Astrocyte (in vitro differentiated cells and primary cell): Measurements from ENCODE around the gene OFD1. TPM values are rescaled to one million over a fixed set of nuclear protein-coding genes. Genes with fewer than 3 reads are reported as not detected.

ENCODE experiments used
- DNase-seq: peaks from one replicate; pipeline ENCODE4 v3.0.0-alpha.2; 2010; ENCODE audit warnings: low read depth
- FAIRE-seq: peaks from 2 replicates; lab custom pipeline; 2011; peaks lifted over from hg19 to GRCh38; lab: Jason Lieb, UNC
- H2AFZ ChIP-seq: 2 replicates; pipeline ENCODE4 v1.6.0; 2012; ENCODE audit warnings: low read depth, low read length, inconsistent platforms
- H3K27ac ChIP-seq: 2 replicates; pipeline ENCODE4 v1.5.1; 2011; ENCODE audit warnings: low read depth, low read length, inconsistent platforms
- H3K27me3 ChIP-seq: 2 replicates; pipeline ENCODE4 v1.6.0; 2011; ENCODE audit warnings: low read length, inconsistent platforms; ENCODE audit not compliant: insufficient read depth
- H3K36me3 ChIP-seq: 2 replicates; pipeline ENCODE4 v1.5.1; 2011; ENCODE audit warnings: low read length, inconsistent platforms; ENCODE audit not compliant: insufficient read depth
- H3K4me1 ChIP-seq: 2 replicates; pipeline ENCODE4 v1.5.1; 2011; ENCODE audit warnings: low read length, inconsistent platforms; ENCODE audit not compliant: insufficient read depth
- H3K4me2 ChIP-seq: 2 replicates; pipeline ENCODE4 v1.6.0; 2012; ENCODE audit warnings: low read length, inconsistent platforms
- H3K4me3 ChIP-seq: 2 replicates; pipeline ENCODE4 v1.5.1; 2011; ENCODE audit warnings: low read depth, mild to moderate bottlenecking, low read length, inconsistent platforms; ENCODE audit not compliant: insufficient read depth
- H3K79me2 ChIP-seq: 2 replicates; pipeline ENCODE4 v1.6.0; 2012; ENCODE audit warnings: mild to moderate bottlenecking, low read length, inconsistent platforms; ENCODE audit not compliant: insufficient read depth
- H3K9ac ChIP-seq: 2 replicates; pipeline ENCODE4 v1.6.0; 2012; ENCODE audit warnings: mild to moderate bottlenecking, low read length, inconsistent platforms
- H3K9me3 ChIP-seq: 2 replicates; pipeline ENCODE4 v1.5.1; 2012; ENCODE audit warnings: low read depth, mild to moderate bottlenecking, low read length, inconsistent platforms; ENCODE audit not compliant: insufficient read depth
- H4K20me1 ChIP-seq: 2 replicates; pipeline ENCODE4 v1.6.0; 2012; ENCODE audit warnings: low read length, inconsistent platforms; ENCODE audit not compliant: insufficient read depth
- H3K27ac Mint-ChIP-seq: one replicate; pipeline ENCODE4 v1.8.0; 2021; ENCODE audit warnings: mild to moderate bottlenecking, mixed read lengths; ENCODE audit not compliant: unreplicated experiment
- H3K27me3 Mint-ChIP-seq: one replicate; pipeline ENCODE4 v1.8.0; 2021; ENCODE audit warnings: low read depth, mixed read lengths; ENCODE audit not compliant: unreplicated experiment
- H3K36me3 Mint-ChIP-seq: one replicate; pipeline ENCODE4 v1.8.0; 2021; ENCODE audit warnings: low read depth, mixed read lengths; ENCODE audit not compliant: unreplicated experiment
- H3K4me1 Mint-ChIP-seq: one replicate; pipeline ENCODE4 v1.8.0; 2021; ENCODE audit warnings: low read depth, mixed read lengths; ENCODE audit not compliant: unreplicated experiment
- H3K4me3 Mint-ChIP-seq: one replicate; pipeline ENCODE4 v1.8.0; 2021; ENCODE audit warnings: mild to moderate bottlenecking, moderate library complexity, mixed read lengths; ENCODE audit not compliant: unreplicated experiment
- H3K9me3 Mint-ChIP-seq: one replicate; pipeline ENCODE4 v1.8.0; 2021; ENCODE audit warnings: mild to moderate bottlenecking, mixed read lengths; ENCODE audit not compliant: unreplicated experiment
- CTCF ChIP-seq: IDR thresholded peaks from 2 replicates; pipeline ENCODE4 v1.5.1; 2011; ENCODE audit warnings: low read depth, mild to moderate bottlenecking, inconsistent platforms, low read length, moderate library complexity; ENCODE audit not compliant: insufficient read depth
- EZH2 ChIP-seq: IDR thresholded peaks from 2 replicates; pipeline ENCODE4 v1.6.1; 2012; ENCODE audit warnings: mild to moderate bottlenecking, low read length, inconsistent platforms; ENCODE audit not compliant: insufficient read depth
- total RNA-seq: library from RNA; stranded (reverse); gene quantifications from 2 replicates; pipeline ENCODE4 v1.2.1, GENCODE V29; 2021

OFD1 gene
- total RNA-seq, 1 donor from 2014 or later = 22.0 TPM

GRCh38 chrX:13700380-13700779 is 34.2 kb upstream of the OFD1 start:
- H3K9me3 ChIP-seq = no peaks in the 10 kb centered on the region
- no peak overlapping the region for H2AFZ ChIP-seq
- Mint-ChIP-seq H3K36me3 (peaks cover 2% of the 10 kb centered on the region), H3K27ac (no peak overlapping the region), H3K27me3 (no peaks in the 10 kb centered on the region), H3K4me1 (peaks cover 15% of the 10 kb centered on the region), H3K9me3 (no peaks in the 10 kb centered on the region), H3K4me3 (no peak overlapping the region)
- H3K79me2 ChIP-seq = peaks cover 87% of the 10 kb centered on the region
- peaks cover 42% of the 10 kb centered on the region for H4K20me1 ChIP-seq
- no peak overlapping the region for H3K27ac ChIP-seq
- TF ChIP-seq CTCF = no peak
- H3K4me2 ChIP-seq = no peak overlapping the region
- no peak overlapping the region for H3K4me3 ChIP-seq
- no peak overlapping the region for H3K9ac ChIP-seq
- H3K36me3 ChIP-seq = no peaks in the 10 kb centered on the region
- no peaks in the 10 kb centered on the region for H3K27me3 ChIP-seq
- peak; percentile 94 for FAIRE-seq
- DNase-seq = no peak
- peaks cover 8% of the 10 kb centered on the region for H3K4me1 ChIP-seq

DNA sequence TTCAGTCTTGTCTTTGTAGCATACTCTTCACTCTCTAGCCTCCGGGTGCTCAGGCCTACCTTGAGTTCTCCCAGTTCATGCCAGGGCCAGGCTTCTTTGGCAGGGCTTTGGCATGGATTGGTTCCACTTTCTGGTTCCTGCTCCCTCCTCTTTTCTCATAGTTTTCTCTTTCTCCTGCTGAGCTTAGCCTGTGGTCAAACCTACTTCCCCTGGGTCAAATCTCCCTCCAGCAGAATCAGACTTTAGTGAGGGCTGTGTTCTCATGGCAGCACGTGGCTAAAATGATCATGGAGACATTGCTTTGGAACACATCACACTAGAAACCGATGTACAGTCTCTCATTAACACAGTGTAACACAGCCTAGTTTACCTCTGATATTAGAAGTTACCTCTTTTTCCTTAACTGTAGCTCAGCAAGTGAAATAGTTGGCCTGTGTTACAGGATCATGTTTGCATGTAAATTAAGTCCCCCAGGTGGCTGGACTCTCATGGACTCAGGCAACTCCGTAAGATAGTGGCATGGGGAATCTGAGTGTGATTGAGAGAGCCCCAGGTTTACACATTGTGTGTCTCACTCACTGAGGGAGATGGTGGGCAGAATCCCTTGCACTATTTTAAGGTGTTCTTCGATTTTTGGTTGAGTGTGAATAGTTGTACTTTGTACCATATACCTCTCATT is 32.3 kb upstream of the OFD1 start:
- Histone ChIP-seq H3K36me3 (no peaks in the 10 kb centered on the region), H3K79me2 (peaks cover 80% of the 10 kb centered on the region), H2AFZ (no peak overlapping the region), H3K4me3 (no peak overlapping the region), H3K4me1 (peaks cover 8% of the 10 kb centered on the region), H4K20me1 (peaks cover 36% of the 10 kb centered on the region), H3K27me3 (no peaks in the 10 kb centered on the region), H3K27ac (no peak overlapping the region), H3K9ac (no peak overlapping the region), H3K9me3 (no peaks in the 10 kb centered on the region), H3K4me2 (no peak overlapping the region)
- DNase-seq (no peak), FAIRE-seq (peak; percentile 59)
- Mint-ChIP-seq H3K27ac (peak overlapping the region; percentile 75), H3K4me1 (peaks cover 15% of the 10 kb centered on the region), H3K9me3 (no peaks in the 10 kb centered on the region), H3K36me3 (peaks cover 2% of the 10 kb centered on the region), H3K4me3 (peak overlapping the region; percentile 50), H3K27me3 (no peaks in the 10 kb centered on the region)
- TF ChIP-seq CTCF (no peak), EZH2 (no peak)

DNA sequence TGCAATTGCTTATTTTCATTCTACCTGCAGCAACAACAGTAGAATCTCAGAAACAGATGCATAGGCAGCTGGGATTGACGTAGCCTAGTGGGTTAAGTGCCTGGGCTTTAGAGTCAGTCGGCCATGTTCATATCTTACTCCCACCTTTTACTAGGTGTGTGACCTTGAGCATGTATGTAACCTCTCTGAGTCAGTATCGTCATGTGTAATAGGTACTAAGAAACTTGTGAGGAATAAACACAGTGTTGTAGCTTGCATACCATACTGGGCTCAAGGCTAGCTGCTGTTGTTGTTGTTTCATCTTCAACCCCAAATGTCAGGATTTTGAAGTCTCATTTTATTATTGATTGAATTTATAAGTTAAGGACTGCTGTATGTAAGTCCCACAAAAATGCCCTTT is 31.4 kb upstream of the OFD1 start:
- no peak overlapping the region for H3K27ac Mint-ChIP-seq
- peaks cover 15% of the 10 kb centered on the region for H3K4me1 Mint-ChIP-seq
- Histone ChIP-seq H3K4me3 (no peak overlapping the region), H3K4me2 (no peak overlapping the region), H2AFZ (no peak overlapping the region), H3K4me1 (peaks cover 8% of the 10 kb centered on the region), H3K9ac (no peak overlapping the region), H3K27me3 (no peaks in the 10 kb centered on the region), H3K27ac (no peak overlapping the region), H3K36me3 (no peaks in the 10 kb centered on the region), H3K9me3 (no peaks in the 10 kb centered on the region), H4K20me1 (peaks cover 30% of the 10 kb centered on the region), H3K79me2 (peaks cover 72% of the 10 kb centered on the region)
- H3K9me3 Mint-ChIP-seq = no peaks in the 10 kb centered on the region
- TF ChIP-seq CTCF = no peak
- no peak for TF ChIP-seq EZH2
- peaks cover 2% of the 10 kb centered on the region for H3K36me3 Mint-ChIP-seq
- no peaks in the 10 kb centered on the region for H3K27me3 Mint-ChIP-seq
- H3K4me3 Mint-ChIP-seq = no peak overlapping the region
- no peak for DNase-seq
- FAIRE-seq = peak; percentile 9
